Ascending aorta (tissue), 2 donors: ENCODE data around the gene TMEM255B. TPM values are rescaled to one million over a fixed set of nuclear protein-coding genes. Genes with fewer than 3 reads are reported as not detected.
A peak's percentile ranks its signal among the peaks of the same experiment; 100 is the strongest.
"Not testable (repeated sequence)": the region's sequence is repeated elsewhere in the genome, so short reads cannot be mapped to it uniquely, and the experiment has no call there.

Experiments
- DNase-seq, 2 donors: peaks; one replicate each; pipeline ENCODE4 v3.0.0-alpha.2; 2019; ENCODE audit warnings: low spot score in 2 of 2
- H3K27ac ChIP-seq, 2 donors: fragments of 200-600 bp; sonication (generic); one replicate each; pipeline ENCODE4 v1.5.1; 2016 to 2017; ENCODE audit warnings: mild to moderate bottlenecking in 1 of 2
- H3K27me3 ChIP-seq: fragments of 200-600 bp; sonication (generic); one replicate; pipeline ENCODE4 v1.5.1; 2017
- H3K36me3 ChIP-seq, 2 donors: fragments of 200-600 bp; sonication (generic); one replicate each; pipeline ENCODE4 v1.5.1; 2016
- H3K4me1 ChIP-seq, 2 donors: fragments of 200-600 bp; sonication (generic); one replicate each; pipeline ENCODE4 v1.5.1; 2016 to 2017; ENCODE audit warnings: mild to moderate bottlenecking in 1 of 2
- H3K4me3 ChIP-seq, 2 donors: fragments of 200-600 bp; sonication (generic); one replicate each; pipeline ENCODE4 v1.5.1; 2016 to 2017; ENCODE audit warnings: mild to moderate bottlenecking in 1 of 2
- H3K9me3 ChIP-seq, 2 donors: fragments of 200-600 bp; sonication (generic); one replicate each; pipeline ENCODE4 v1.5.1; 2016
- intact Hi-C: fragments of 100-400 bp; cut with DNase I; formaldehyde crosslinking; loops from one replicate; pipeline ENCODE4 v1.15.1; 2023
- total RNA-seq: library from RNA; depleted of rRNA; stranded (reverse); fragments of >200 nt; gene quantifications from one replicate; pipeline ENCODE4 v1.1.0, GENCODE V29; 2016
- TF ChIP-seq, protein P1 (sequence below), 3 experiments: fragments of 200-600 bp in 2 of 3; fragments of 450-650 bp in 1 of 3; sonication (generic) in 2 of 3; IDR thresholded peaks; one replicate each; pipeline ENCODE4 v1.5.1; 2016 to 2019; ENCODE audit warnings: antibody characterized with exemption in 3 of 3, mild to moderate bottlenecking in 1 of 3, moderate library complexity in 1 of 3

The TMEM255B gene
- total RNA-seq, 1 donor from 2014 or later: 4.7 TPM

DNA sequence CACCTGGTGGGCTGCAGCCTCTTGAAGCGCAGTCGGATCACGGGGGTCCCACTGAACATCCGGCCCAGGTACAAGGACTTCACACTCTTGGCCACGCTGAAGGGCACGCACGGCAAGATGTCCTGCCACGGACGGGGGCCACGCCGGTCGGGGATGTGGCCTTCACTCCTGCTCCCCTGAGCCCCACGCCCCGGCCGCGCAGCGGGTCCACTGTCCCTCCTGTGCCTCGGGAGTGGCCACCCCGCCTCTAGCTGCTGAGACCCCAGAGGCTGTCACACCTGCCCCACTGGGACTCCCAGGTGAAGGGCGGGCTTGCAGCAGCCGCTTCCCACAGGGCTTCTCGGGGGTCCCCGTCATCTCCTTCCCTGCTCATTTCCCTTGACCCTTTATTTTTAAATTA is 73.6 kb downstream of the TMEM255B start:
- Histone ChIP-seq H3K4me1 (peaks cover 3 to 10% of the 10 kb centered on the region in 2 donors), H3K27me3 (no peaks in the 10 kb centered on the region), H3K9me3 (no peaks in the 10 kb centered on the region), H3K4me3 (no peak overlapping the region), H3K27ac (no peak overlapping the region), H3K36me3 (peaks cover 66 to 70% of the 10 kb centered on the region in 2 donors)
- intact Hi-C loops: no loop called here
- TF ChIP-seq, protein P1, sequence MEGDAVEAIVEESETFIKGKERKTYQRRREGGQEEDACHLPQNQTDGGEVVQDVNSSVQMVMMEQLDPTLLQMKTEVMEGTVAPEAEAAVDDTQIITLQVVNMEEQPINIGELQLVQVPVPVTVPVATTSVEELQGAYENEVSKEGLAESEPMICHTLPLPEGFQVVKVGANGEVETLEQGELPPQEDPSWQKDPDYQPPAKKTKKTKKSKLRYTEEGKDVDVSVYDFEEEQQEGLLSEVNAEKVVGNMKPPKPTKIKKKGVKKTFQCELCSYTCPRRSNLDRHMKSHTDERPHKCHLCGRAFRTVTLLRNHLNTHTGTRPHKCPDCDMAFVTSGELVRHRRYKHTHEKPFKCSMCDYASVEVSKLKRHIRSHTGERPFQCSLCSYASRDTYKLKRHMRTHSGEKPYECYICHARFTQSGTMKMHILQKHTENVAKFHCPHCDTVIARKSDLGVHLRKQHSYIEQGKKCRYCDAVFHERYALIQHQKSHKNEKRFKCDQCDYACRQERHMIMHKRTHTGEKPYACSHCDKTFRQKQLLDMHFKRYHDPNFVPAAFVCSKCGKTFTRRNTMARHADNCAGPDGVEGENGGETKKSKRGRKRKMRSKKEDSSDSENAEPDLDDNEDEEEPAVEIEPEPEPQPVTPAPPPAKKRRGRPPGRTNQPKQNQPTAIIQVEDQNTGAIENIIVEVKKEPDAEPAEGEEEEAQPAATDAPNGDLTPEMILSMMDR (IDR thresholded peaks at IDR 0.05): no peak
- DNase-seq: no peak

DNA sequence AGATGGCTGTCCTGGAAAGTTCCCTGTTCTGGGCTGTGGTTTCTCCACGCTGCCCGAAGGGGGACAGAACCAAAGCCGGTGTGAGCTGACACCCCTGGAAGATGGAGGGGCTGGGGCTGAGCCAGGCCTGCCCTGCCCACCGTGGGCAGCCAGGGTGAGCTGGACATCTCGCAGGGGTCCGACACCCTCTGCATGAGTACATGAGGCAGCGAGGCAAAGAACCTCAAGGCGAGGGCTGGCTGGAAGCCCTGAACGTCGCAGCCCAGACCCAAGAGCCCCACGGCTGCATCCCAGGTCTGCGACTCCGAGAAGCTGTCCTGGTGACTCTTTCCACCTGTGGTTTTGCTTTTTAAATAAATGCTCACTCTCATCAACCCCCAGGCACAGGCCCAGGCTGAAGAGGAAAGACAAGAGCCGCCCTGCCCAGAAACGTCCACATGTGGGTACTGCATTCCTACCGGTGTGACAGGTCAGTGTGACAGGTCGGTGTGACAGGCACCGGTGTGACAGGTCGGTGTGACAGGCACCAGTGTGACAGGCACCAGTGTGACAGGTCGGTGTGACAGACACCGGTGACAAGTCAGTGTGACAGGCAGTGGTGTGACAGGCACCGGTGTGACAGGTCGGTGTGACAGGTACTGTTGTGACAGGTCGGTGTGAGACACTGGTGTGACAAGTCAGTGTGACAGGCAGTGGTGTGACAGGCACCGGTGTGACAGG is 74.2 kb downstream of the TMEM255B start:
- no peak overlapping the region for H3K27ac ChIP-seq
- TF ChIP-seq, protein P1 (IDR thresholded peaks at IDR 0.05): no peak
- peaks cover 60 to 64% of the 10 kb centered on the region in 2 donors for H3K36me3 ChIP-seq
- no peak for DNase-seq
- no peaks in the 10 kb centered on the region for H3K9me3 ChIP-seq
- H3K4me3 ChIP-seq: no peak overlapping the region
- H3K27me3 ChIP-seq: no peaks in the 10 kb centered on the region
- intact Hi-C loops: no loop called here
- peaks cover 8 to 16% of the 10 kb centered on the region in 2 donors for H3K4me1 ChIP-seq

DNA sequence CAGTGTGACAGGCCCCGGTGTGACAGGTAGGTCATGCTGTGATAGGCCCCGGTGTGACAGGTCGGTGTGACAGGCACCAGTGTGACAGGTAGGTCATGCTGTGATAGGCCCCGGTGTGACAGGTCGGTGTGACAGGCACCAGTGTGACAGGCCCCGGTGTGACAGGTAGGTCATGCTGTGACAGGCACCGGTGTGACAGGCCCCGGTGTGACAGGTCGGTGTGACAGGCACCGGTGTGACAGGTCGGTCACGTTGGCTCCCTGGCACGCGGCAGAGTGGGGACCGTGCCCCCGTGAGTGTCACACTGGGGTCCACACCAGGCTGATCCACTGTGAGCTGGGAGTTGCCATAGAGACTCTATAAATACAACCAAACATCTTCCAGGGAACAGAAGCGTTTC is 75.0 kb downstream of the TMEM255B start:
- intact Hi-C loops, H3K27me3 ChIP-seq, H3K9me3 ChIP-seq, H3K4me3 ChIP-seq, H3K27ac ChIP-seq, DNase-seq: not testable (repeated sequence)
- Histone ChIP-seq H3K4me1 (peaks cover 15 to 23% of the 10 kb centered on the region in 2 donors), H3K36me3 (peaks cover 55 to 58% of the 10 kb centered on the region in 2 donors)

DNA sequence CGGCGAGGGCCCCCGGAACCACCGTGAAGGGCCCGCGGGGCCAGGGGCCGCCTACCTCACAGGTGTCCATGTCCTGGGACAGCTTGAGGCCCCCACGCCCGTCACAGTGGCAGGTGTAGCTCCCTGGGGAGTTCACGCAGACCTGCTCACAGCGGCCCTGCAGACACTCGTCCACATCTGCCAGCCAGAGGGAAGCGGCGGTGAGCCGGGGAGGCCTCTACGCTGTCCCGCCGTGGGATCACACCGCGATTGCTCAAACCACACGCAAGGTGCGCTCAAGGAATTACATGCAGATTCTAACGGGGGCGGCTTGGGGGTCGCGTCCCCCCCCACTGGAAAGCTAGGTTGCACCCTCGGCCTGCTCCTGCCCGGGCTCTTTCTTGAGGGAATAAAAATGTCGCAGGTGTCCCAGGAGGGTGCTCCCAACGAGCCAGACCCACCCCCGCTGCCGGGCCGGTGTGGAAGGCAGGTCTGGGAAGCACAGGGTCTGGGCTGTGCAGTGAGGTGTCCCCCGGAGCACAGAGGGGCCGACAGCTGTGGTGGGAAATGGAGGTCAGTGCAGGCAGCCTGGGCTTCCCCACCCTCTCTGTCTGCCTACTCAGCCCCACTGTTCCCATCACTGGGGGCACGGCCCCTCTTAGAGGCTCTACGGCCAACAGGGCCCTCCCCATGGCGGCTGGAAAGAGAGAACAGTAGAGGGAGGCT is 75.6 kb downstream of the TMEM255B start:
- intact Hi-C loops: no loop called here
- no peak overlapping the region for H3K27ac ChIP-seq

DNA sequence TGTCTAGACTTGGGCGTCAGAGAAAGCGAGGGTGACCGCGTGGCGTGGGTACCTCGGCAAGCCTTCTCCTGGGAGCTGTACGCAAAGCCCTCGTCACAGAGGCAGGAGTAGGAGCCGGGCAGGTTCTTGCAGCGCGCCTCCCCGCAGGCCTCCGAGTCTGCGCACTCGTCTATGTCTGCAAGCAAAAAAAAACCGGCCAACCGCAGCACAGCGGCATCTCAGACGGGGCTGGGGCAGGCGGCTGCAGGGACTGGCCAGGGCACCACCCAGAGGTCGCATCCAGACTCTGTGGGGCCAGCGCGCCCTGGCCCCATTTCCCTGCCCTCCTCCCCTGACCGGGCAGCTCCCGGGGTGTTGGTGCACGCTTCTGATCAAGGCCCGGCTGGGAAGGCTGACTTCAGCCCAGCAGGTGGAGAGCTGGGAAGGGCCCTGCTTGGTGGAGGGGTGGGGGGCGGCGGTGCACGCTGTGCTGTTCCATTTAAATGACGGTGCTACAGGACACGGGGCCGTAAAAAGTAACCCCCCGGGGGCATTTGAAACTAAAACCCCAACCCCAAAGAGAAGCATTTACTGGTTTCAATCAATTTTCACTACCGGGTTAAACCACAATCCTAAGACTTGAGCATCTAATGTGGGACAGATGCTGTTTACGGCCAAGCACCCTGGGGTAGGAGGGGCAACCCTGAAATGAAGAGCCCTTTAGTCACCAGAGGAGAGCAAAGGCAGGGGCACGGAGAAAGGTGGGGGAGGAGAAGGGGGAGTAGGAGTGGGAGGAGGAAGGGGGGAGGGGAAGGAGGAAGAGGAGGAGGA is 76.6 kb downstream of the TMEM255B start:
- H3K27ac ChIP-seq: peak overlapping the region in 1 of 2 donors; percentile 54
- H3K9me3 ChIP-seq: no peaks in the 10 kb centered on the region
- H3K27me3 ChIP-seq: no peaks in the 10 kb centered on the region
- intact Hi-C loops: no loop called here
- TF ChIP-seq, protein P1 (IDR thresholded peaks at IDR 0.05): no peak
- H3K36me3 ChIP-seq: peaks cover 44 to 49% of the 10 kb centered on the region in 2 donors
- H3K4me1 ChIP-seq: peaks cover 26 to 40% of the 10 kb centered on the region in 2 donors
- DNase-seq: no peak
- H3K4me3 ChIP-seq: no peak overlapping the region

More for the DNA sequence above, 75.6 kb downstream of the TMEM255B start:
- Histone ChIP-seq H3K9me3 (no peaks in the 10 kb centered on the region), H3K4me1 (peaks cover 21 to 30% of the 10 kb centered on the region in 2 donors), H3K27me3 (no peaks in the 10 kb centered on the region), H3K36me3 (peaks cover 50 to 52% of the 10 kb centered on the region in 2 donors), H3K4me3 (no peak overlapping the region)
- TF ChIP-seq, protein P1 (IDR thresholded peaks at IDR 0.05): no peak
- no peak for DNase-seq
